HG03159 (cell line): Measurements from ENCODE around the gene DCAF4.
A peak's percentile ranks its signal among the peaks of the same experiment; 100 is the strongest.

ENCODE experiments used
- ATAC-seq: cut with Tn5 transposase; IDR thresholded peaks from one replicate; pipeline ENCODE4 v1.9.1; 2021; ENCODE audit warnings: mild to moderate bottlenecking, moderate library complexity; ENCODE audit not compliant: unreplicated experiment

DCAF4 gene

DNA sequence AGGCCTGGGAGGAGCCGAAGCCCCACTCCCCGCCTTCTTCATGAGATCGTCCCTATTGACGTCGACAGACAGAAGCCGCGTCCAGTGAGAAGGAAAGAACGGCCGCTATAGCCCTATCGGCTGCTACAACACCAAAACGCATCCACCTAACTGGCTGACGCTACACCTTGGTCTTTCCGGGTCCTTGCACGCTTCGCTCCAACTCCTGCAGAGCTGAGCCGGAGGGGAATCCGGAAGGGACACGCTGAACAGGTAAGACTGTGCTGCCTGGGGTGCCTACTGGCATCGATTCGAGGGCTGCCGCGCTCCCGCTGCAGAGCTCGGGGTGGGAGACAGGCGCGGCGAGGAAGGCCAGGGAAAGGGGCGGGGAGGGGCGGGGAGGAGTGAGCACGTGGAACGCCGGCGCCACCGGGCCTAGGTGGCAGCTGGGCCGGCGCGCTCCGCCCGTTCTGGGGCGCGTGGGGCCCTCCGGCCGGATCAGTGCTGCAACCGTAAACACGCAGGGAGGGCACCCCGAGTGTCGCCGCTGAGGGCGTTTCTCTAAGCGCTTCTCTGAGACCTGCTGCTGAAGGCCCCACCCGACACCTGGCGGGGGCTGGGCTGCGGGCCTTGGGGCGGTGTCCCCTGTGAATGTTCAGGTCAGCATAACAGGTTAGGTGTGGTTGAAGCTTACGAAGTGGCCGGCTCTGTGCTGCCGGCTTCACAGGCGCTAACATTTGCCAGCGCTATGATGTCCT is at the start of gene DCAF4:
TSS of gene DCAF4 (plus strand) at position 173 of the 737 bp plus-strand sequence. CDS start 11,515 bp downstream, outside the sequence.
- peak; percentile 98 for ATAC-seq

- no peak for ATAC-seq
These were observed 49.6 kb upstream of the DCAF4 start for GRCh38 chr14:72876710-72877063.

- ATAC-seq: no peak
These were observed 47.5 kb upstream of the DCAF4 start for GRCh38 chr14:72878746-72879145.

DNA sequence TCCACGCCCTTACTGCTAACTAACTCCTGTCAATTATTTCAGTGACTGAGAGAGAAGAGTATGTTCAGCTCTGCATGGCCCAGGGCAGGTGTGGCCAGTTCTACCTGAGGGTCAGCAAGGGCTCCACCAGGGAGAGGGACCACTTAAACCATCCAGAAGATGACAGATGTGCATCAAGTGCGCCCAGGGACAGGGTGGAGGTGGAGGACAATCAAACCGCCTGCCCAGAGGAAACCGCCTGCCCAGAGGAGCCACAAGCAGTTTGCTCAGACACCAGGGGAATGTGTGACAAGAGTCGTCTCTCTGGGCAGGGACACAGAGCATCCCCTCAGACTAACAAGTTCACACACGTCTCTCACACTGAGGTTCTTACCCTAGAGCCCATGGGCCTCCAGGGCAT is 46.8 kb upstream of the DCAF4 start:
- no peak for ATAC-seq

GRCh38 chr14:72880164-72880563 is 46.1 kb upstream of the DCAF4 start:
- ATAC-seq: no peak

- ATAC-seq: no peak
These were observed 45.4 kb upstream of the DCAF4 start for GRCh38 chr14:72880820-72881219.

DNA sequence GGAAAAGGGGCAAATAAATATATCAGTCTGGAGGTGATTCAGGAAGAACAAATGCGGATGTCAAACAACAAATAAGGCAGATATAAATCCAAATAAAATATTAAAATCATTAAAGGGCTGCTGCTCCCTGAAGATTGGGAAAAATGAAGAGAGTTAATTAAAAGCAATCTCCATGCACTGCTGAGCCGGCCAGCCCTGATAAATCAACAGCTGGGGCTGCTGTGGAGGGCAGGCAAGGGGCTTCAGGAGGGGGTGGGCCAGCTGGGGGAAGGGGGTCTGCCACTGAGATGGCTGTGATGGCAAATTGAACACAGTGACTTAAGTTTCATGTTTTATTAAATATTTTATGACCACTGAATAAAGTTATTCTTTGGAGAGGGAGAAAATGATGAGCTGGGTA is 44.7 kb upstream of the DCAF4 start:
- ATAC-seq: no peak

DNA sequence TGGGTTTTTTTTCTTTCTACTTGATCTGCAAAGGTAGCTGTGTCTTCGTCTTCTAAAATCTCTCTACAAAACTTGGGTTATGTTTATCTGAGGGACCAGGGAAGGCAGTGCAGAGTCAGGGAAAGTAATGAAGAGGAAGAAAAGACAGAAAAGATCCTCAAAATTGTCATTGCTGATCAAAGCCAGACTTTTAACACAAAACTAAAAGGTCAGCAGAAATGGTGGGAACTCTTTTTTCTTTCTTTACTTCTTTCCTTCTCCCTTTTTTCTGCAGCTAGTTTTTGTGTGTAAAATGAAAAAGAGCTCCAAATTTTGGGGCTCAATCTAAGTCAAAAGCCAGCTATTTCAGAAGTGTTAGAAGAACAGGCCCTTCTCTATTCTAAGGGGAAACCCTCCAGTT is 44.2 kb upstream of the DCAF4 start:
- no peak for ATAC-seq

DNA sequence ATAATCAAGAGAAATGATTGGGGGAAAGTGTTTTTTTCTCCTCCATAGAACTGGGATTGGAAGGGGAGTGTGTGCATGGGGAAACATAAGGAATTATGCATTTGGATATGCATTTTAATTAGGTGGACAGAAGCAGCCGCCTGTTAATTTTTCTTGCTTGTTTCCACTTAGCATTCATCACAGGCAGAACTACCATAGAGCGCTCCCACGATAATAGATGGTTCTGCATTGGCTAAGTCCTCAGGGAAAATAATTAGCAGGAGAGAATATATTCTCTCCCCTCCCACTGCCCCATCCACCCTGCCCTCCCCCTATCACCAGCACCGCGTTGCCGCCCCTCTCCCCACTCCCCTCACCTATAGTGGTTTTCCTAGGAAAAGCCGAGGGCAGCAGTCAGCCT is 43.8 kb upstream of the DCAF4 start:
- no peak for ATAC-seq

GRCh38 chr14:72883109-72883508 is 43.2 kb upstream of the DCAF4 start:
- ATAC-seq: no peak

DNA sequence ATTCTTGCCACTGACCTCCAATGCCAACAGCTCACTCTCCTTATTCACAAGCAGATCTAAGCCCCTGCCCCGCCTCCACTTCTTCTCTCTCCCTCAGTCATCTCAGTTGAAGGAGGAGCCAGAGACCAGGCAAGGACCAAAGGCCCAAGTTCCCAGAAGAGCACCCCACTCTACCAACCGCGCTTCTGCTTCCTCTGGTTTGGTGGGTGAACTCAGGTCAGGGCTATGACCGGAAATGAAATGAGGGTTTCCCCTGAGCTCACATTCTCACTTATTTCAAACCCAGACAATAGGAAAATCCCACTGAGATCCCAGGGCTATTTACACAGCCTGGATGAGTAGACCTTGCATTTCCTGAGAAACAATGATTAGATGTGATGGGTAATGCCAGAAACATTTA is 42.3 kb upstream of the DCAF4 start:
- ATAC-seq: no peak

DNA sequence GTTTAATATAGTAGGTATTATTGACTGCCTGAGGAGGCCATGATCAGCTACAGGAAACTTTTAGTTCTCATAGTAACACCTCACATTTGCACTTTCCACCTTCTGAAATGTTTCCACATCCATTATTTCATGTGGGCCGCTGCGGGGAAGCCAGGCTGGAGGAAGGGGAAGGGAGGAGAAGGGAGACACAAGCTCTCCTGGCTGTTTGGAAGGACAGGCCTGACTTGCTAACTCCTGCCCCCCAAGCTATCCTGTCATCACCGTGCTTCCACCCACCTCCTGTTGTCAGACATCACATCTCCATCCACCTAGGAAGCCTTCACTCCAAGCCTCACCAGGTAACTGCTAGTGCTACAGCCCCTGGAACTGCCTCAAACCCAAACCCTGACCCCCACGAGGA is 41.9 kb upstream of the DCAF4 start:
- ATAC-seq: no peak

- no peak for ATAC-seq
These were observed 38.8 kb upstream of the DCAF4 start for GRCh38 chr14:72887514-72887913.

DNA sequence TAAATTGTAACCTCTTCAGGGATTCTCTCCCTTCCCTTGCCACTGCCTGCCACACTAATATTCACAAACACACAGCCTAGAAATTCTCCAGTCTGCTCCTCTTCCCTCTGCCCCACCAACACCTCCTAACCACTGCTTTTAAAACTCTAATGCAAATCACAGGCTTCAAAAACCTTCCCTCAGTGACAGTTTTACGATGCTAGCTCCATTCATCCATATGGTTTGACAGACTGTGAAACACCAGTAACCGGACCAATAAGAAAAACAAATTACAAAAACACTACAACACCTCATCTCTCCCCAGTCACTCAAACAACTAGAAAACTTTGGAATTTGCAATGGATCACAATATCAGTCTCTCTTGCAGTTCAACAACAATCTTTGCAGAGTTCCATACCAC is 38.1 kb upstream of the DCAF4 start:
- ATAC-seq: no peak

DNA sequence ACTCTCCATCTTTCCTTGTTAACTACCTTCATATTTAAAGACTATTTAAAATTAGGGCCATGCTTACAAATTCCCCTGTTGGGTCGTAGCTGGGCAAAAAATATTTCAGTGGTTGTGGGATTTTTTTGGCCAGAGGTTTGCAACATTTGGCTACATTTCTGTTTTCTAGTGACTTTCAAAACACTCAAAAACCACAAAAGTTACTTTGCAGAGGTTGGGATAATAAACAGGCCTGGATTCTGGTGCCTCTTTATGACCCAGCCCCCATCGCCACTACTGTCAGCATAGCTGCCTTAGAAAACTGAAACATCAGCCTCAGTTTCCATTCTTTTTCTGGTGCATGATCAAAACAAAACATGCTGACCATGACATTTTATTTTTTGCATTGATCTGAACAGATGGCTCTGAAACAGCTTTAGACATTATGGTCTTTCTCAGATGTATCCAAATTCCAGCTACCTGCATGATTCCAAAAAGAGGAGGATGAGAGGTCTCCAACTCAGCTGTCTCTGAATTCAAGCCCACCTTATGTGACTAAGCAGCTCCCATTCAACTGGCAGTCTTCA is 37.5 kb upstream of the DCAF4 start:
- ATAC-seq: no peak

DNA sequence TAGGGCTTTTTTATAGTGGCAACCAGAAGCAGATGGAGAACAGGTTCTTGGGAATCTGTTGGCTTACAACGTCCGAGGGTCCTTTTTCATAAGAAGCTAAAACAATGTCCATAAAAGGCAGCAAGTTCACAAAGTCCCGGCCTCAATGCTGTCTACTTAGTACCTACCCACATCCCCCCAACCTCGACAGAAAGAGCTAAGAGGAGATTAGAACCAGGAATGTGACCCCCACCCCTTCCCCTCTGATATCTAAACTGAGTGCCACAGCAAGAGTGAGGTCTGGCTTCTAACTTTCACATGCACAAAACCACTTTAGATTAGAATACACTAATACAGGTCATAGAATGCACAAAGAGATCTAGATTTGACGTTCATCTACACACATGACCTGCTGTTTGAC is 36.9 kb upstream of the DCAF4 start:
- ATAC-seq: no peak

- ATAC-seq: no peak
These were observed 34.6 kb upstream of the DCAF4 start for GRCh38 chr14:72891666-72892102.

DNA sequence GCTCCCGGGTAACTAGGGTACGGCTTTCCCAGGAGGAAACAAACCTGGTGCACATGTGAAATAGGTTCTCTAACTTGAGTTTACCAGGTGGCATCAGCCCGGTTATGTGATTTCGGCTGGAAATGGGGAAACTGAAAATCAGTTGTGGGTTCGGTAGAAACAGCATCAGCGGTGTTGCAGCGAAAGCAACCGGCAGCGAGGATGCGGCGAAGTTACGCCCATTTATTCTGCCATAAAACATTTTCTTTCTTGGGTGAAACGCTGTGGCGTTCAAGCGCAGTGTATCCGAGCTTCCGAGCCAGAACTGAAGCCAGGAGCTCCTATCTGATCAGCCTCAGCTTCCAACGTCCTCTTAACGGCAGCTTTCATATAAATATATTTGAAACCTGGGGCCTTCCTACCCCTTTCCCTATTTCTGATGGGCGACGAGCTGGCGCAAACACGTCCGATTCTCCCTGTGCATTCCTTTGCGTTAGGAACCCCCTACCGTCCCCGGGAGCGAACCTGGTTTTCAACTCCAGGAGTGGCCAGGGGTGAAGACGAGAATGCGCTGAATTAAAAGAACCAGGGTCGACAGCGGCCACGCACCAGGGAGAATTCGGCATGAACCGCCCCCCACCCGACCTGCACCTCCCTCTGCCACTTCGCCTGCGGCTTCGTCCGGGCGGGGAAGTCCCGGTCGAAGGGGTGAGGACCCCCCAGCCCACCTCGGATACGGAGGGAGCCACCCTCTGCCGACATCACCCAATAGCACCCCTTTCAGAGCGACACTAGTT is 34.0 kb upstream of the DCAF4 start:
- ATAC-seq: no peak

DNA sequence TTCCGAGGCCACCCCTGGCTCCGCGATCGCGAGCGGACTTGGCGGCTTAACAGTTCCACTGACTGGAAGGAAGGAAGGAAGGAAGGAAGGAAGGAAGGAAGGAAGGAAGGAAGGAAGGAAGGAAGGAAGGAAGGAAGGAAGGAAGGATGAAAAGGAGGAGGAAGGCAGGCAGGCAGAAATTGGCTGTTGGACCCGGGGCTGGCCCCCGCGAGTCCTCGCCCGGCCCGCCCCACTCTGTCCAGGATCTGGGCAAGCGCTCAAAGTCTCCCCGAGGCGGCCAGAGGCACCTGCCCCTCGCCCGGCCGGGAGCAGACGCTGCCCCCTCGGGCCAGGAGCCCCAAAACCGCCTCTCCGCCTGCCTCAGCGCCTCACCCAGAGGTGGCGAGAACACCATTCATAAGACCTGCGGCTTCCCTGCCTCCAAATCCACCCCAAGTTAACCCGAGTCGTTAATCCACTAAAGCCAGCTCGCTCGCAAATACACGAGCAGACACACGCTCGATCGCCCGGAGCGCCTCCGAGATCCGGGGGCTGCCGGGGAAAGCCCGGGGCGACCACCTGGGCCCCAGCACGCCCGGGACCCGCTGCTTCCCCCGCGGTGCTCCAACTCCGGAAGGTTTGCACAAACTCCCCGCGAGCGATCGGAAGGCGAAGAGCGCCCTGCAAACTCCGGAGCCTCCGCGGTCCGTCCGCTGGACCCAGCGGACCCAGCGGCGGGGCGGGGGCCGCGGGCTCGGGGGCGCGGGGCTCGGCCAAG is 33.2 kb upstream of the DCAF4 start:
- ATAC-seq: peak; percentile 5

DNA sequence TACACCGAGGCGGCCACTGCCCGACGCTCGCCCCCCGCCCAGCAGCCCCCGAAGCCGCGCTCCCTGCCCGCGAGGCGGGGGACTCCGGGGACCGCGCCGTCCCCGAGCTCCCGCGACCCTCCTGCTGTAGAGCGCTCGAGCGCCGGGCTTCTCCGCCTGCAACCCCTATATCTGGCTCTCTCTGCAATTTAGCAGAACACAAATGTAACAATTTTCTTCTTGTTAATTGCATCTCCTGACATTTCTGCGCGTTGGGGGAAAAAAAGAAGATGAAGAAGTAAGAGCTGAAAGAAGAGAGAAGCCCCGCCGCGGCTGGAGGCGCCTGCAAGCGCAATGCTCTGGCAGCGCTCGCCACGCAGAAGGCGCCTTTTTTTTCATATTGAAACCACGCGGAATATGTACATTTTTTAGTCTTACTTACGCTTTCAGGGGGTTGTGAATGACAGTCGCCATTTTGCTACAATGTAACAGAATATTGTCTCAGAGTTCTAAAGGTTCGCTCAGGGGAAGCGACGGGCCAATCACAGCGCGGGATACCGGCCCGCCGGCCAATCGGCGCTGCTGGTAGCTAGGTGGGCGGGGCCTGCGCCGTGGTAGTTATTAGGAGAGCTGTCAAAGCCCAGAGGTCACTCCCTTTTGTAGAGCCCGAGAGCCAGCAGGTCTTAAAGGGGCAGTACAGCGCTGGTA is 32.5 kb upstream of the DCAF4 start, which contains the start of gene DPF3:
TSS of gene DPF3 (minus strand) at position 466 of the 687 bp plus-strand sequence. CDS start at position 453, 13 bp downstream.
- peak; percentile 98 for ATAC-seq

GRCh38 chr14:72894323-72894622 is 32.0 kb upstream of the DCAF4 start:
- no peak for ATAC-seq
